ENCODE measurements around the gene ANKRD13B. TPM values are rescaled to one million over a fixed set of nuclear protein-coding genes. Genes with fewer than 3 reads are reported as not detected.

The ANKRD13B gene
- total RNA-seq, 1 experiment from 2014 or later: 31.4 TPM

DNA sequence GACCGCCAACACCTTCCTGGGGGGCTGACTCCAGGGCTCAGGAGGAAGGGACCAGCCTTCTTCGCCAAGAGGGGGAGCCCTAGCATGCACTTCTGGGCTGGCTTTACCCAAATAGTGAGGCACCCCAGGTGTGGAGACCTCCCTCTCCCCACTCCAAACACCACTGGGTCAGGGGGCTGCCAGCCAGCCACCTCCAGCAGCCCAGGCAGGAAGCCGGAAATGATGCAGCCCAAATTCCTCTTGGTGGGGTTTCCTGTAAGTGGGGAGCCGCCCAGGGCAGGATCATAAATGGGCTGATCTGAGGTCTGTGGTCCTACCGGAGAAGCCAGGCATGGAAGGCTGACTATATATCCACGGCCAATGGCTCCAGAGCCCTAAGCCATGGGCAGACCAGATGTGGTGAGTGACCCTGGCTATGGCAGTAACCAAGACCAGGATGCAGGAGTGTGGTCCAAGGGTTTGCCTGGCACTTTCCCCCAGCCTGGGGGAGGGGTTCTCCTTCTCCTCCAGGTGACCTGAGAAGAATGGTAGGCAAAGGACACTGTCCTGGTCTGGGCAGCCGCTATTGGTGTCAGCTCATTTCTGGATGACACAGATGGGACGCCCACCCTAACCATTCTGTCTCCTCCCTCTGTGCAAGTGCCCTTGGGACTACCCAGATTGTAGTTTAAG, 7.7 kb upstream of the ANKRD13B start:
- DNase-seq (ENCODE audit: low read depth, low spot score) (no peak), ATAC-seq (no peak)
- peaks cover 7% of the 10 kb centered on the region; the same call in 1 of the 2 replicates for H3K36me3 ChIP-seq (ENCODE audit: control insufficient read depth, insufficient read depth, low read length)
- no TSS peak for BruUV-seq (replicated peaks)
- TF ChIP-seq POLR2AphosphoS5 (IDR thresholded peaks at IDR 0.05; ENCODE audit: low read depth, low read length) (no peak), SIN3A (IDR thresholded peaks at IDR 0.05; ENCODE audit: borderline replicate concordance, insufficient read depth, low read depth, low read length) (no peak), TCF7L2 (IDR thresholded peaks at IDR 0.05; ENCODE audit: low read depth, low read length) (no peak)
- TF ChIP-seq, protein P1, sequence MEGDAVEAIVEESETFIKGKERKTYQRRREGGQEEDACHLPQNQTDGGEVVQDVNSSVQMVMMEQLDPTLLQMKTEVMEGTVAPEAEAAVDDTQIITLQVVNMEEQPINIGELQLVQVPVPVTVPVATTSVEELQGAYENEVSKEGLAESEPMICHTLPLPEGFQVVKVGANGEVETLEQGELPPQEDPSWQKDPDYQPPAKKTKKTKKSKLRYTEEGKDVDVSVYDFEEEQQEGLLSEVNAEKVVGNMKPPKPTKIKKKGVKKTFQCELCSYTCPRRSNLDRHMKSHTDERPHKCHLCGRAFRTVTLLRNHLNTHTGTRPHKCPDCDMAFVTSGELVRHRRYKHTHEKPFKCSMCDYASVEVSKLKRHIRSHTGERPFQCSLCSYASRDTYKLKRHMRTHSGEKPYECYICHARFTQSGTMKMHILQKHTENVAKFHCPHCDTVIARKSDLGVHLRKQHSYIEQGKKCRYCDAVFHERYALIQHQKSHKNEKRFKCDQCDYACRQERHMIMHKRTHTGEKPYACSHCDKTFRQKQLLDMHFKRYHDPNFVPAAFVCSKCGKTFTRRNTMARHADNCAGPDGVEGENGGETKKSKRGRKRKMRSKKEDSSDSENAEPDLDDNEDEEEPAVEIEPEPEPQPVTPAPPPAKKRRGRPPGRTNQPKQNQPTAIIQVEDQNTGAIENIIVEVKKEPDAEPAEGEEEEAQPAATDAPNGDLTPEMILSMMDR (IDR thresholded peaks at IDR 0.05): no peak; the same call in 1 of the 2 replicates
- TF ChIP-seq, protein P2, sequence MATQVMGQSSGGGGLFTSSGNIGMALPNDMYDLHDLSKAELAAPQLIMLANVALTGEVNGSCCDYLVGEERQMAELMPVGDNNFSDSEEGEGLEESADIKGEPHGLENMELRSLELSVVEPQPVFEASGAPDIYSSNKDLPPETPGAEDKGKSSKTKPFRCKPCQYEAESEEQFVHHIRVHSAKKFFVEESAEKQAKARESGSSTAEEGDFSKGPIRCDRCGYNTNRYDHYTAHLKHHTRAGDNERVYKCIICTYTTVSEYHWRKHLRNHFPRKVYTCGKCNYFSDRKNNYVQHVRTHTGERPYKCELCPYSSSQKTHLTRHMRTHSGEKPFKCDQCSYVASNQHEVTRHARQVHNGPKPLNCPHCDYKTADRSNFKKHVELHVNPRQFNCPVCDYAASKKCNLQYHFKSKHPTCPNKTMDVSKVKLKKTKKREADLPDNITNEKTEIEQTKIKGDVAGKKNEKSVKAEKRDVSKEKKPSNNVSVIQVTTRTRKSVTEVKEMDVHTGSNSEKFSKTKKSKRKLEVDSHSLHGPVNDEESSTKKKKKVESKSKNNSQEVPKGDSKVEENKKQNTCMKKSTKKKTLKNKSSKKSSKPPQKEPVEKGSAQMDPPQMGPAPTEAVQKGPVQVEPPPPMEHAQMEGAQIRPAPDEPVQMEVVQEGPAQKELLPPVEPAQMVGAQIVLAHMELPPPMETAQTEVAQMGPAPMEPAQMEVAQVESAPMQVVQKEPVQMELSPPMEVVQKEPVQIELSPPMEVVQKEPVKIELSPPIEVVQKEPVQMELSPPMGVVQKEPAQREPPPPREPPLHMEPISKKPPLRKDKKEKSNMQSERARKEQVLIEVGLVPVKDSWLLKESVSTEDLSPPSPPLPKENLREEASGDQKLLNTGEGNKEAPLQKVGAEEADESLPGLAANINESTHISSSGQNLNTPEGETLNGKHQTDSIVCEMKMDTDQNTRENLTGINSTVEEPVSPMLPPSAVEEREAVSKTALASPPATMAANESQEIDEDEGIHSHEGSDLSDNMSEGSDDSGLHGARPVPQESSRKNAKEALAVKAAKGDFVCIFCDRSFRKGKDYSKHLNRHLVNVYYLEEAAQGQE (IDR thresholded peaks at IDR 0.05; ENCODE audit: insufficient read depth in 1 of 2, low read depth in 2 of 2, low read length in 1 of 2): no peak
- in situ Hi-C loops (cut with HindIII; ENCODE audit: low pct_unique_long_range_greater_than_20kb, low sequenced_read_pairs): no loop called here
- no peak overlapping the region for H3K4me3 ChIP-seq (ENCODE audit: low read depth in 2 of 2, low read length in 2 of 2)
- intact Hi-C loops (cut with micrococcal nuclease; ENCODE audit: unreplicated experiment): no loop called here
- H3K9me3 ChIP-seq (ENCODE audit: control insufficient read depth, insufficient read depth, low read depth, low read length): no peaks in the 10 kb centered on the region
- H3K27ac ChIP-seq (ENCODE audit: low read length): no peak overlapping the region
- POLR2A ChIA-PET: interaction anchor here (0.6 kb wide), 1 partner anchor 101 kb away, joined by 4 read pairs; no protein-coding TSS in a partner anchor
- CTCF ChIA-PET: interaction anchor here (1.7 kb wide), 1 partner anchor 32 kb away, joined by 5 read pairs; no protein-coding TSS in a partner anchor
- no peaks in the 10 kb centered on the region for H3K27me3 ChIP-seq (ENCODE audit: control insufficient read depth, insufficient read depth, low read length)
- peaks cover 25% of the 10 kb centered on the region for H3K4me1 ChIP-seq (ENCODE audit: control insufficient read depth, insufficient read depth, low read length)

DNA sequence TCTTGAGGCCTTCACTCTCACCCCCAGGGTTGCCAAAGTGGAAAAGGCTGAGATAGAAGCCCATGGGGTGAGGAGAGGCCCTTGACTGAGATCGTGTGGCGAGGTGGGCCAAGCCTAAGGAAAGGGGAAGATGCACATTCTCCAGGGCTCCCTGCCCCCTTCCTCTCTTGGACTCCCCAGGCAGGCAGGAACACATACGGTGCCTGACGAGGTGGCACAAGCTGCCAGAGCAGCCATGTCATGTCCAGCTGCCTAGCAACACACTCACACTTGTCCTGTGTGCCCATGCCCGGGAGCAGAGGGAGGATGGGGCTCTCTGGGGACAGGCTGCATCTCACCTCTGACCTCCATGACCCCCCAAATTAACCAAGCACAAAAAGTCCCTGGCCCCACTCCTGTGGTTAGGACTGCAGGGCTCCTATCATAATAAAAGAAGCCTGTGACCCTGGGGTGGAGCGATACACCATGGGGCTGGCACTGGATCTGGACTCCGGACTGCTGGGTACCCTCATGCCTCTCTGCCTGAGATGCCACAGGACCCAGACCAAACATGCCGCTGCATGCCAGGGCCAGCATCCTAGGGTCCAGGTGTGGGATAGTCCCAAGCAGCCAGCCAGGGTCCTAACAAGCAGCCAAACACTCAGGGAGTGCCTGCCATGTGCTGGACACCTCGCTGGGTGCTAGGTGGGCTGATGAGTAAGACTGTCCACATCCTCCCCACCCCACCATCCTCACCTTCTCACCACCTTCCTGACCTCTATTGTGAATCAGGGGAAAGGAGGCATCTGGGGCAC, 6.1 kb upstream of the ANKRD13B start:
- intact Hi-C loops (cut with micrococcal nuclease; ENCODE audit: unreplicated experiment): no loop called here
- Histone ChIP-seq H3K27ac (ENCODE audit: low read length) (peak overlapping the region; percentile 39), H3K4me3 (ENCODE audit: low read depth in 2 of 2, low read length in 2 of 2) (no peak overlapping the region), H3K36me3 (ENCODE audit: control insufficient read depth, insufficient read depth, low read length) (peaks cover 5% of the 10 kb centered on the region; the same call in 1 of the 2 replicates), H3K9me3 (ENCODE audit: control insufficient read depth, insufficient read depth, low read depth, low read length) (no peaks in the 10 kb centered on the region), H3K4me1 (ENCODE audit: control insufficient read depth, insufficient read depth, low read length) (peaks cover 41% of the 10 kb centered on the region), H3K27me3 (ENCODE audit: control insufficient read depth, insufficient read depth, low read length) (no peaks in the 10 kb centered on the region)
- no peak for ATAC-seq
- TF ChIP-seq, protein P2 (IDR thresholded peaks at IDR 0.05; ENCODE audit: insufficient read depth in 1 of 2, low read depth in 2 of 2, low read length in 1 of 2): no peak
- TF ChIP-seq POLR2AphosphoS5 (IDR thresholded peaks at IDR 0.05; ENCODE audit: low read depth, low read length) (no peak), TCF7L2 (IDR thresholded peaks at IDR 0.05; ENCODE audit: low read depth, low read length) (no peak), SIN3A (IDR thresholded peaks at IDR 0.05; ENCODE audit: borderline replicate concordance, insufficient read depth, low read depth, low read length) (no peak)
- TF ChIP-seq, protein P1 (IDR thresholded peaks at IDR 0.05): no peak
- POLR2A ChIA-PET: no interaction called here
- CTCF ChIA-PET: interaction anchor here (0.6 to 1.7 kb wide), 2 partner anchors 30 to 193 kb away, joined by 5 to 7 read pairs; no protein-coding TSS in a partner anchor
- no peak for DNase-seq (ENCODE audit: low read depth, low spot score)
- BruUV-seq (replicated peaks): no TSS peak
- in situ Hi-C loops (cut with HindIII; ENCODE audit: low pct_unique_long_range_greater_than_20kb, low sequenced_read_pairs): no loop called here
